ENCODE results near the gene PCDHGB4. TPM values are rescaled to one million over a fixed set of nuclear protein-coding genes. Genes with fewer than 3 reads are reported as not detected.
A peak's percentile ranks its signal among the peaks of the same experiment; 100 is the strongest.
"Not testable (repeated sequence)": the region's sequence is repeated elsewhere in the genome, so short reads cannot be mapped to it uniquely, and the experiment has no call there.

PCDHGB4 gene
- total and polyA plus RNA-seq, 11 donors, result 2.0 to 11.9 (median 6.8) TPM

GRCh38 chr5:141375444-141376155 lies 11.9 kb upstream of the PCDHGB4 start:
- Histone ChIP-seq H3K9me3 (peaks cover 0 to 99% (median 64%) of the 10 kb centered on the region in 12 donors), H3K36me3 (peaks cover 0 to 36% (median 0%) of the 10 kb centered on the region in 9 donors), H3K4me1 (peaks cover 0 to 23% (median 0%) of the 10 kb centered on the region in 12 donors), H3K27me3 (peaks cover 0 to 23% (median 0%) of the 10 kb centered on the region in 9 donors)
- H3K27ac ChIP-seq; DNase-seq; H3K4me3 ChIP-seq; ATAC-seq; intact Hi-C loops (cut with DNase I): not testable (repeated sequence)
- WGBS, 4 donors, result 56 to 92% (median 61%) methylated on average over 12 to 43 of the region's 48 CpGs
- peak in 1 of 12 donors; percentile 9 for TF ChIP-seq CTCF (IDR thresholded peaks at IDR 0.05)

- ATAC-seq (peak in 3 of 4 donors; percentile 26 to 45 (median 27)), DNase-seq (no peak)
- intact Hi-C loops (cut with DNase I), result no loop called here
- H3K4me3 ChIP-seq, result peak within 1 kb of the TSS in 9 of 12 donors; percentile 20 to 40 (median 32)
- peaks cover 0 to 23% (median 0%) of the 10 kb centered on the region in 9 donors for H3K27me3 ChIP-seq
- peaks cover 0 to 4% (median 0%) of the 10 kb centered on the region in 12 donors for H3K4me1 ChIP-seq
- no peak within 1 kb of the TSS for H3K27ac ChIP-seq
- peak in 4 of 12 donors; percentile 16 to 31 (median 24) for TF ChIP-seq CTCF (IDR thresholded peaks at IDR 0.05)
- TF ChIP-seq POLR2A (IDR thresholded peaks at IDR 0.05), result no peak
- H3K36me3 ChIP-seq, result peaks cover 0 to 33% (median 0%) of the 10 kb centered on the region in 9 donors
- peaks cover 0 to 100% (median 50%) of the 10 kb centered on the region in 12 donors for H3K9me3 ChIP-seq
- WGBS, 4 donors, result 20 to 39% (median 23%) methylated on average over 37 of the region's 37 CpGs
These were observed 4.8 kb upstream of the PCDHGB4 start, which contains the start of gene PCDHGA7 for GRCh38 chr5:141382469-141383294. Gene PCDHGA7 (plus strand): TSS chr5:141382742. CDS start chr5:141382900, 158 bp downstream.

GRCh38 chr5:141383345-141383744 lies 4.2 kb upstream of the PCDHGB4 start:
- Histone ChIP-seq H3K9me3 (peaks cover 0 to 96% (median 50%) of the 10 kb centered on the region in 12 donors), H3K27ac (no peak overlapping the region), H3K4me3 (peak overlapping the region in 4 of 12 donors; percentile 25 to 40 (median 36)), H3K36me3 (peaks cover 0 to 28% (median 0%) of the 10 kb centered on the region in 9 donors), H3K27me3 (peaks cover 0 to 23% (median 0%) of the 10 kb centered on the region in 9 donors), H3K4me1 (peaks cover 0 to 4% (median 0%) of the 10 kb centered on the region in 12 donors)
- intact Hi-C loops (cut with DNase I), result no loop called here
- TF ChIP-seq CTCF (IDR thresholded peaks at IDR 0.05) (no peak), POLR2A (IDR thresholded peaks at IDR 0.05) (no peak)
- DNase-seq (no peak), ATAC-seq (no peak)
- 44 to 64% (median 47%) methylated on average over 18 to 21 of the region's 21 CpGs for WGBS, 4 donors

Measured in heart left ventricle (tissue), 16 donors.